GM12872 (cell line): ENCODE measurements around the gene KLF13.

Source experiments
- CTCF ChIP-seq: IDR thresholded peaks from 3 replicates; pipeline ENCODE4 v1.5.1; 2011; ENCODE audit warnings: low read depth, mild to moderate bottlenecking, low read length, moderate library complexity; ENCODE audit not compliant: insufficient read depth

The KLF13 gene

GRCh38 chr15:31402511-31403056, 75.9 kb downstream of the KLF13 start:
- no peak for TF ChIP-seq CTCF

- no peak for TF ChIP-seq CTCF
These were observed 76.5 kb downstream of the KLF13 start for GRCh38 chr15:31403096-31403495.

GRCh38 chr15:31403606-31404005, 77.0 kb downstream of the KLF13 start:
- no peak for TF ChIP-seq CTCF

GRCh38 chr15:31404345-31404744, 77.7 kb downstream of the KLF13 start:
- no peak for TF ChIP-seq CTCF

GRCh38 chr15:31405200-31405920, 78.7 kb downstream of the KLF13 start:
- no peak for TF ChIP-seq CTCF

GRCh38 chr15:31407376-31407775, 80.7 kb downstream of the KLF13 start:
- no peak for TF ChIP-seq CTCF

GRCh38 chr15:31407851-31408250, 81.2 kb downstream of the KLF13 start:
- no peak for TF ChIP-seq CTCF
